Glomerular endothelial cell (primary cell): Measurements from ENCODE around the gene PTPN14. TPM values are rescaled to one million over a fixed set of nuclear protein-coding genes. Genes with fewer than 3 reads are reported as not detected.

ENCODE experiments used
- DNase-seq: peaks from one replicate; pipeline ENCODE4 v3.0.0-alpha.2; 2011; ENCODE audit warnings: low read depth, low spot score; ENCODE audit errors: extremely low read depth
- total RNA-seq: library from RNA; depleted of rRNA; stranded (reverse); fragments of >200 nt; gene quantifications from 2 replicates; pipeline ENCODE4 v1.2.3, GENCODE V29; 2015

Gene PTPN14
- total RNA-seq, 1 donor from 2014 or later, result 81.7 TPM

DNA sequence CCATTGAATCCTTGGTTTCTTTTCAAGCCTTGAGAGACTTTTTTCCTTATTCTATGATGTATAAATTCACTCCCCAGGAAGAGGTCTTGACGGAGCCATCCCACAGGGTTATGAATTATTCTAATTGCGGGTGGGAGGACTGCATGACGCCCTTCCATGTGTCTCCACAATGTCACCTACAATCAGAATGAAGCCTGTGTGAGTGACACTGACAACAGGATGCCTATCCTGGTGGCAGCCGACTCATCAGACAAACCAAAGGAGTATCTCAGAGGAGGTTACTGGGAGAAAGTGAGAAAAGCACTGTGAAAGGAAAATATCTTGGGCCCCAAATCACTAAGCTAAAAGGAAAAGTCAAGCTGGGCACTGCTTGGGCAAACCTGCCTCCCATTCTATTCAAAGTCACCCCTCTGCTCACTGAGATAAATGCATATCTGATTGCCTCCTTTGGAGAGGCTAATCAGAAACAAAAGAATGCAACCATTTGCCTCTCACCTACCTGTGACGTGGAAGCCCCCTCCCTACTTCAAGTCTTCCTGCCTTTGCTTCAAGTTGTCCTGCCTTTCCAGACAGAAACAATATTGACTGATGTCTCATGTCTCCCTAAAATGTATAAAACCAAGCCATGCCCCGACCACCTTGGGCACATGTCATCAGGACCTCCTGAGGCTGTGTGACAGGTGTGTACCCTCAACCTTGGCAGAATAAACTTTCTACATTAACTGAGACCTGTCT is 172.0 kb downstream of the PTPN14 start:
- no peak for DNase-seq

DNA sequence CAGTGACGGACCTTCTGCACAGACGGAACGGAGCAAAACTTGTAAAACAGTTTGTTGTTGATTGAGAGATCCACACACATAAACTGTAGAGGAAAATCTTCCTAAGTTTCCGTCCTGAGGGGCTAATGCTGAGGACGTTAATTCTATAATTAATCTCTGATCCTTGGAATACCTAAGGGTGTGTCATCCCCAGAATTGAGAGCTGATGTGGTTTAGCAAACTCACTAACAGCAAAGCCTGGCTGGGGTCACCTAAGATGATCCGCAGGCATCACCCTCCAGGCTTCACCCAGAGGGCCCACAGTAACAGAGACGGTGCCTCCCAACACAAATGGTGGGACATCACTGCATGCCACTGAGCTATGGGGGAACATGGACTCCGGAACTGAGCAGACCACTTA is 172.9 kb downstream of the PTPN14 start:
- DNase-seq, result no peak

DNA sequence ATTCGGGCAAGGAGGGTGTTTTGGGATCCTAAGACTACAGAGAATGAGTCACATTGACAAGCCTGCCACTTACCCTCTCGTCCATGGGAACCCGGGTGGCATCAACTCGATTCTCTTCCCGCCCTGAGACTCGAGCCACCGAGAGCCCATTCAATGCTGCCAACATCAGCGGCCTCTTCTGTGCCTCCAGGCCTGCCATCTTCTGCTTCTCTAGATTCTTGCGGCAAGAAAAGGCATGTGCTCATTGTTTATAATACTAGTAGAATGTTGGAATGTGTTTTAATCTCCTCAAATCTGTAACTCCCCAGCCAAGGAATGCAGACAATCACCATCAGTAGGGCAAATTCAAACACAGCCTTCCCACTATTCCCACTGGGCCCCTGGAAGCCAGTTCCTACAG is 173.5 kb downstream of the PTPN14 start:
- no peak for DNase-seq

DNA sequence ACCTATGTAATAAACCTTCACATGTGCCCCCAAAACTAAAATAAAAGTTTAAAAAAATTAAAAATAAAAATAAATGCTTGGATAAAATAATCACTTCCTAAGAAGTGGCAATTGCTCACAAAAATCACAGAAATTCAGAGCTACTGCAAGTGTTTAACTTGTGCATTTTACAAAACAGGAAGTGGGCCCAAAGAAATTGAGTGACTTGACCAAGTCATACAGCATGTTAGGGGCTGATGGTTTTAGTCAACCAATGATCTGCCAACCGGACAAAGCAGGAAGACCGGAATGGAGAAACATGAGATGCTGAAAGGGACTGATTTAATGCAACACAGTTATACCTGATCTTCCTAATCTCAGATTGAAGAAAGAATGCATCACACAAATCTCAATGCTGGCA is 173.9 kb downstream of the PTPN14 start:
- DNase-seq, result no peak

DNA sequence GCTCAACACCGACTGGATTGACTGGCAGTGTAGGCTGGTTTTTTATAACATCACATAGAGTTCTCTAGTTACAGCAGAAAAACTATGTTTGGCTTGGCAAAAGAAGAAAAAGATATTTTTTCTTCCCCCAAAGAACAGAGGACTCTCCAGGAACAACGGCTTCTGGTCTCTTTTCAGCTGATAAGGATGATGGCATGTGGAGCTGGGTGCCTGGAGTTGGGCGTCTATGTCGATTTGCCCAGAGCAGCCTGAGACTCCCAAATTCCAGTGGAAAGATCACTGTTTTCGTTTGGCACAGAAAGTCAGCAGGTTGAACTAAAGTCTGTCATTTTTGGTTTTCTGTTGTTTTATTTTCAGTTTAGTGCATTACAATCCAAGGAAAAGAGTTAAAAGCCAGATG is 179.3 kb downstream of the PTPN14 start:
- no peak for DNase-seq

DNA sequence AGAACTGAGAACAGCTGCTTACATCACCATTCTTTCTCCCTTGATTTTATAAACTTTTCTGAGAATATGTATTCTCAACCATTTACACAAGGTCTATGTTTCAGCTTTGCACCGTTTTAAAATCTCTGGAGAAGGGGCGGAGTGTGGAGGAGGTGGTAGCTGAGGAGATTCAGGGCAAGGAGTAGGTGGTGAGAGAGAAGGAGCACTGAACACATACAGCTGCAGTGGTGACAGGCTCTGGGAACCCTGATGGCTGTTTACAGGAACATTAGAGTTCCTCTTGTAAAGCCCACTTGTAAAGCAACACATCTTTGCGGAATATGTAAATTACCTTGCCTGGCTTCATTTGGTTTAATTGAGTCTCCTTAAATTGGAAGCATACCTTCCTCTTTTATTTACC is 180.8 kb downstream of the PTPN14 start:
- DNase-seq, result no peak

DNA sequence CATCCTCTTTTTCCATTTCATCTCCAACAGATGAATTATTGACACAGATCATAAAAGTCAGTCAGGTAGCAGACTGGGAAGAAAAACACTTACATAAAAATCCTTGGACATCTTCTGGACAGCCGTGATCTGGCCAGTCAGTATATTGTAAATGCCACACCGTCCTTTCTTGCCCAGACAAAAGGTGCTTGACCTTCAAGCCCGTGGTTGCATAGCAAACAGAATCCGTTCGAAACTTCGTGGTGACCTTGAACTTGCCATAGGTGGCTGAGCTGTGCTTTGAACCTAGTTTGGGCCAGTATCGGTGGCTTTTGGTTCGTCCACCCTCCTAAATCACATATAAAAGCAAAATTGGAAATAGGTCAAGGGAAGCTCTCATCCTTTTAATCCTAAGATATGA is 182.0 kb downstream of the PTPN14 start:
- no peak for DNase-seq

DNA sequence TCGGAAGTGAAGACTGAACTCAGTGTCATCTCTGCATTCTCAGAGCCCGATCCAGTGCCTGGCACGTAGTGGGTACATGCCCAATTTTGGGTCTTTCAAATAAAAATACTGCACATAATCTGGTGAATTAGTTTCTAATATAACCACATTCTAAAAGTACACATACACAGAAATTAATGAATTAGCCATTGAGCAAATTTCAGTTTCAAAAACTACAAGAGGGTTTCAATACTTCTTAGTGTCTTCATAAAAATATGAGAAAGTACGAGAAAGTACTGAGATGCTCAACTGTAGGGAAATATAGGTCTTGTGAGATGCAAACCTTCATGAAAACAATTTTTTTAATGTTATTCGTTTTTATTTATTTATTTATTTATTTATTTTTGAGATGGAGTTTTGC is 183.6 kb downstream of the PTPN14 start:
- no peak for DNase-seq

DNA sequence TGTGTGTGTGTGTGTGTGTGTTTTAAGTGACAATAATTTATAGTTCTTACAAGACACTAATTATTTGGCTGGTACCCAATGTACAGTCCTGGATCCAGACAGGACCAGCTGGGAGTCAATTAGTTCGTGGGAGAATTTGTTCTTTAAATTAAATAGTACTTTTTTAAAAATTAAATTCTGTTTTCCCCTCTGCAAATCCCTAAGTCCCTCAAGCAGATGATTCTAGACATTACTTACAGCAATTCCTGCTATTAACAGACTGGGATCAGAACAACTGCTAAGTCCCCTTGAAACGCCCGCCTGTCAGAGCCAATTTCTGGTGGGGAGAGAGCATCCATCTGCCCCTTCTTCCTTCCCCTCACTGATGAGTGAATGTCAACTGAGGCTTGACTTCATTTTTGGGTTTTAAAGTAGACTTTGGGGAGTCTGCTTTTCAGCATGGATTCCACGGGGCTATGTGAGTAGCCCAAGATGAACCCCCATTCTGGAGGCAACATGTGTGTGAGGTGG is 186.6 kb downstream of the PTPN14 start:
- no peak for DNase-seq

DNA sequence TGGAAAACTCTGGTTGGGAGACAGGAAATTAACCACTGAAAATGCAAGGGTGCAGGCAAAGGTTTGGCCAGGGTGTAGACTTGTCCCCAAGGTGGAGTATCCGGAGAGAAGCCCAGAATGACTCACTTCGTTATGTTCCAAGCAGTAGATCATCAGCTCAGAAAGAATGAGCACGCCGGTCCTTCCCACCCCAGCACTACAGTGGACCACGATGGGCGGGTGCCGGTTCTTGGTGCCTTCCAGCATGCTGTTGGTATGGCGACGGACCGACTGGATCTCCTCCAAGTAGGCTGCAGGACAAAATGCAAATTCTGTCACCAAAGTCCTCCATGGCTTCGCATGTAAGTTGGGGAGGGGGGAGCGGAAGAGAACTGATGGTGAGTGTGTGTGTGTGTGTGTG is 187.0 kb downstream of the PTPN14 start:
- DNase-seq, result no peak

DNA sequence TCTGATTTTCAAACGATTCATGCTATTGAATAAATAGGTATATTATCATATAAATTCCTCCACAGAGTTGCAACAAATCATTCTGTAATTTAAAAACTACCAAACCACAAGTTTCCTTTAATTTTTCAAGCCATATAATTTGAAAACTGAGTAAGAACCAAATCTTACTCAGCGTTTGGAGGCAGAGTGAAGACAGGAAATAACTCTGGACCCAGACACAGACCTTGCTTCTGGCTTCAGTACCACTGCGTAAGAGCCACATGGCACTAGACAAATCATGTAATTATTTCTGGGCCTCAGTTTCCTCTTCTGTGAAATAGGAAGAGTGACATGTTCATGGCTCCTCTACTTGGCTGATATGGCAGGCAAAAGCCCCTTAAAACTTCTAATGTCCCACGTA is 188.0 kb downstream of the PTPN14 start:
- no peak for DNase-seq

DNA sequence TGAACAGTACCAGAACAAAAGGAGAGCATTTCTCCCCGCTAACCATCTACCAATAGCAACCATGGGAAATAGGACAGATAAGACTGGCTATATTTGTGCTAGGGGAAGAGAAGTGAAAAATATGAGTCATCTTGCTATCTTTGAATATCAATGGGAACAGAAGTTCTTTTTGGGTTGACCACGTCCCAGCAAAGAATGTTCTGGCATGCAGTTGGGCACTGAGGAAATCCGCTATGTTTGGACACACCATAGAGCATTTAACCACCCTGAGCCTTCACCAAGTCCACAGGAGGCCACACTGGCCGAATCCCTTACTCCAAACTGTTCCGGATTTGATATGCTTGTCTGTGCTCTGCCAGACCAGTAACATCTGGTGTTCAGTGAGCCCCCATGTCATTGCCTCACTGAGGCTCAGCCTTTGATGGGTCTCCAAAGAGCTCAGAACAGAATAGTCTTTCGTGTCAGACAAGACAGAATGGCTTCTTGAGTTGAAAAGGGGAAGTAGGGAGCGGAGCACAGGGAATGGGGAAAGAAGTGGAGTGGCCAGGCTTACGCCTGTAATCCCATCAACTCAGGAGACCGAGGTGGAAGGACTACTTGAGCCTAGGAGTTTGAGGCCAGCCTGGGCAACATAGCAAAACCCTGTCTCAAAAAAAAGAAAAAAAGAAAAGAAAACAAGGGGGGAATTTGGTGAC is 189.1 kb downstream of the PTPN14 start:
- no peak for DNase-seq

DNA sequence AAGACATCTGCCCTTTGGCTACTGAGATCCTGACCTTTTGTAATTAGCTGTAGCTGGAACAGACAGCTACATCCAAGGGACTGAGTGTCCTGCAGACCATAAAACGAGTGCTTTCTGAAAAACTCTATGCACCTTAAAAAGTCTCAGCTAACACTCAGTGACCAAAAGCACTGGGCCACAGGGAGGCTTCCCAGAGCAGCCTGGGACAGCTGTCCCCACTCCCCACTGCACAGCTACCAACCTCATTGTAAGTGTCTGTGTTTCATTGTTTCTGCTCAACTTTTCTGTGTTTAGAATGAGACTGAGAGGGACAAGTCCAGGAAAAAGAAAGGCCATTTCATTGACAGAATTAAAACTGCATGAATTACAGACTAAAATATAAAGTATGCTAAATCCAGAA is 189.8 kb downstream of the PTPN14 start:
- no peak for DNase-seq

DNA sequence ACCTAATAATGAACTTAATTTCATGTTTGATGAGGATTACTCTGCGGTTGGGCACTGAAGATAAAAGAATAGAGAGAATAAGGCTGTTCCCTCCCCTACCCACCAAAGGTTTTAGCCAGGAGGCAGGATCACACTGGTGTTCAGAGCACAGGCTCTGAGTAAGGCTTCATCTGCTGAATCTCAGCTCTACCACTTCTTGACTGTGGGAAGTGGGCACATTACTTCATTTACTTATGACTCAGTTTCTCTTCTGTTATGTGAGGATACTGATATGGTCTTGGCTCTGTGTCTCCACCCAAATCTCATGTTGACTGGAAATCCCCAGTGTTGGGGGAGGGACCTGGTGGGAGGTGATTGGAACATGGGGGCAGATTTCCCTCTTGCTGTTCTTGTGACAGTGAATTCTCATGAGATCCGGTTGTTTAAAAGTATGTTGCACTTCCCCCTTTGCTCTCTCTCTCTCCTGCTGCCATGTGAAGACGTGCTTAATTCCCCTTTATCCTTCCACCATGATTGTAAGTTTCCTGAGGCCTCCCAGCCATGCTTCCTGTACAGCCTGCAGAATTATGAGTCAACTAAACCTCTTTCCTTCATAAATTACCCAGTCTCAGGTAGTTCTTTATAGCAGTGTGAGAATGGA is 190.8 kb downstream of the PTPN14 start:
- DNase-seq, result no peak

DNA sequence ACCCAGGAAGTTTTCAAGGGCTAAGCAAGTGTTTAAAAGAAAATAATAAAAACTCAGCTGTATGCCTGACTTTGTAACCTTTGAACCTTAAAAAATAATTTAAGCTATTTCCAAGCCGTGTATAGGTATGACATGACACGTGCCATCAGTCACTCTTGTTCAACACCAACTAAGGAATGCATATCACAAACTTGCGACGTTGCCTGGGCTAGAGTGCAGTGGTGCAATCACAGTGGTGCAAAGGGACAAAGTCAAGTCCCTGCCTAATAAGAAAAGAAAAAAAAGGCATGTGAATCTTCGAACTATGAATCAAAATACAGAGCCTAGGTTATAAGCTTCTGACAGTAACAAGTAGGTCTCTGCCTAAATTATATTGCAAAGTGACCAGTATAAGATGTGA is 191.3 kb downstream of the PTPN14 start:
- no peak for DNase-seq

DNA sequence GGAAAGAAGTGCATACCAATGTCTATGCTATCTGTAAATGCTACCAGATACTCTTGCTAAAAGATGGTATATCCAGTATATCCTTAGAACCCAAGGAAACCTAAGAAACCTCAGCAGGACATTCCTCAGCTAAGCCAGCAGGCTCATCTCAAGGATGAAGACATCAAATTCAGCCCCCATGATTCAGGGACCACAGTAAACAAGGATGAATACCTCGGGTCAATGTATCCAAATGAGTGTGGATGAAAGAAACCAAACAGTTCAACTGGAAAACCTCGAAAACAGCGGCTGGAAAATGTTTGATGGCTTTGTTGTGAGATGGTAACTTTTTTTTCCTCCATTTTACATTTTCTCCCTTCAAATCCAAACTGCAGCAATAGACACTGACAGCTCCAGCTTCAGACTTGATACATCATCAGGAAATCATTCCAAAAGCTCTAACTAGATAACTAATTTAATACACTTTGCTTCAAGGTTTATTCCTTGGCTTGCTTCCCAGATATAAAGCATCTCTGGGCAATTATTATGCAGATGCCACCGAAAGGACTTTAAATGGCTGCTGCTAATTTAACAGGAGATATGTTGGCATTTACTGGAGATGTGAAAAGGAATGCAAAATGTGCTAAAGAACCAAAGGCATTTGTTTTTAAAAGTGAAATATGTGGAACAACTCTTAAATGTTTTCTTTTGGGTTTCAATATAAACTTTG is 196.8 kb downstream of the PTPN14 start:
- no peak for DNase-seq

DNA sequence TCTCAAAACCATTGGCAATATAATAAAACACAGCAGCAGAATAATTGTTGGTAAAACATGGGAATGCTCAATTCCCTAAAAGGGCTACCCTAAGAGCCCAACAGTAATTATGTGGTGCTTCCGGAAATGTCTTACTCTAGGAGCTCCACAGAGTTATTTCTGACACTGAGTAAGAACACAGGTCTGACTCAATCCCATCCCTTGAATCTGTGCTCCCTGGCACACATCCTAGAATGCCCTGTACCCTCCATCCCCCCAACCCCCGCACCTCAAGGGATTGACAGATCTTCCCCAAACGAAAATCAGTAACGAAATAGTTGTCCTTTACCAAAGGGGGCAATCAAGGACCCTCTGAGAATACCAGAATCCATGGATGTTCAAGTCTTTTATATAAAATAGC is 198.6 kb downstream of the PTPN14 start:
- no peak for DNase-seq

DNA sequence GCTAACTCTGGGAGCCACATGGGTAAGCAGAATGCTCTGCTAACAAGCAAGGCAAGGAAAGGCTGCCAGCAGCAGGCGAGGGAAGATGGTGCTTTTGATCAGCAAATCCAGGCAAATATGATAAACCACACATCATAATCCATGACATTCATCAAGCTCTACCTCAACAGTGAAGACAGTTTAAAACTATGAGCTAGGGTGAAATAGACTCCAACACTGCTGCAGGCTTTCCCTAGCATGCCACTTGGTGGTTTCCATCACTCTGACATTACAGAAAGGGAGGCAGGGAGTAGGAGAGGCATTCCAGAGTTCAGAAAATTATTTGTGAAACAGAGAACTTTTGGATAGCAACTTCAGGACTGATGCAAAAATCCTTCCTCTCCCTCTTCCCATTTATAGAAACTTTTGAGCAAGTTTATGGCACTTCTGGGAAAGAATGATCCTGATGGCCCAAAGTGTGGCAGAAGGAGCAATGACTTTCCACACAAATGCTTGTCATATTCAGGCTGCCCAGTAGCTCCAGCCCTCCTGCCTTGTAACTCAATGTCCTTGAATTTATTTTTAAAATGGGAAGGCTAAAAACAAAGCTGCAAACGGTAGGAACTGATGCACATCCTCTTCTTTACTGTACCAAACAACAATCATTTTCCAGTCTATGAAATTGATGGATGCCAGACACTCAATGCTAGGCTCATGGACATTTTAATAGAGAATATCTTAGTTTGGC is 199.7 kb downstream of the PTPN14 start:
- no peak for DNase-seq

DNA sequence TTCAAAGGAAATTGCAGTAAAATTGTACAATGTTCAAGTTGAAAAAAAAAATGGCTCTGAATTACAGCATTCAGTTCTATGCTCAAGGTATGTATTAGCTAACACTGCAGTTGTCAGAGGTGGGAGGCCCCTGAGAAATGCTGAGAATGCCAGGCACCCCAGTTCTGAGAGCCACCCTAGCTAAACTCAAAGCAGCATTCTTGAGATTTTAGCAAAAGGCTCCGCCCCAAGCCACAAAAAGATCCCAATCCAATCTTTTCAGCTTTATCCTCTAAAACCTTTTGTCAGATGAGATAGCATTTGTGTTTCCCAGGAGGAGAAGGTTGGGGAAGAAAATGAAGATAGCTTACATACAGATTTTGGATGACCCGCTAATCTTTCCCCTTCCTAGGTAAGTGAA is 201.6 kb downstream of the PTPN14 start:
- DNase-seq, result no peak

DNA sequence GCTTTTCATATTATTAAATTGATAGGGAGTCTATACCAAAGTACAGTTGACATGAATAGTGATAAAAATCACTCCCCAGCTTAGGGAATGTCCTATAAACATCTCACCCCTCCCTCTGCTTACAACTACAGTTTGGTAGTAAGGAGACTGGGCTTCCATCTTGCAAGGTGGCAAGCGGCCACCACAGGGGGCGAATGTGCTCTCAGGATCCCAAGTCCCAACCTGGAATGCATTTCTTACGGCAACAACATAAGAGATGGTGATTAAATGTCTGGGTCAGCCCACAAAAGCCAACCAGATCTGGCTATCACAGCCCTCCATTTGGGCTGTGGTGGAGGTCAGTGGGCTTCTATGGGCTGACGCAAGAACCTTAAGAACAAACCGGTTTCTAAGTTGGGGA is 202.4 kb downstream of the PTPN14 start:
- no peak for DNase-seq

DNA sequence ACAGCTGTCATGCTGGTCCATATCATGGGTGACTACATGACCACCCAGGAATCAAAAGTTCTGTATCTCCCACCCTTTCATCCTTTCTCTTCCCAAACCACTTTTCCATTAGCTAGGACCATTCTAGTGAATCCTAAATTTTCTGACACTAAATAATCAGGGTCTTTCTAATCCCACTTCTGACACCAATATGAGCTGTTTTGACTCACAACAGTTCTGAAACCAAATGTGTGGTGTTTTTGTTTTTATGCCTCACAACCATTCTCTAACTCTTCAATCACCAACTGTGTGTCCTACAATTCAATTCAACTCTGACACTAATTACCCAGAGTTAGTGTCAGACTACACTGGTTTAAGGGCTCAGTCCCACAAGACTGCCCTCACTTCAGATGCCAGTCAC is 206.5 kb downstream of the PTPN14 start:
- no peak for DNase-seq
